Ishikawa (cell line): ENCODE results near the gene RCC1.

Experiments
- CEBPB ChIP-seq: IDR thresholded peaks from 2 replicates; pipeline ENCODE4 v1.6.1; 2012
- CREB1 ChIP-seq: IDR thresholded peaks from 2 replicates; pipeline ENCODE4 v1.6.1; 2012; ENCODE audit warnings: low read depth
- EGR1 ChIP-seq: IDR thresholded peaks from 2 replicates; pipeline ENCODE4 v1.6.1; 2012
- EP300 ChIP-seq: IDR thresholded peaks from 2 replicates; pipeline ENCODE4 v1.6.1; 2012; ENCODE audit warnings: borderline replicate concordance
- FOXM1 ChIP-seq: IDR thresholded peaks from 2 replicates; pipeline ENCODE4 v1.6.1; 2012; ENCODE audit warnings: low read depth, borderline replicate concordance
- NFIC ChIP-seq: IDR thresholded peaks from 2 replicates; pipeline ENCODE4 v1.6.1; 2012
- RAD21 ChIP-seq: IDR thresholded peaks from 2 replicates; pipeline ENCODE4 v1.6.1; 2012; ENCODE audit warnings: low read depth
- TAF1 ChIP-seq: IDR thresholded peaks from 2 replicates; pipeline ENCODE4 v1.6.1; 2012; ENCODE audit warnings: low read depth, mild to moderate bottlenecking
- TCF12 ChIP-seq: IDR thresholded peaks from 2 replicates; pipeline ENCODE4 v1.6.1; 2012; ENCODE audit warnings: low read depth
- TEAD4 ChIP-seq: IDR thresholded peaks from 2 replicates; pipeline ENCODE4 v1.6.1; 2012
- USF1 ChIP-seq: IDR thresholded peaks from 2 replicates; pipeline ENCODE4 v1.6.1; 2012
- YY1 ChIP-seq: IDR thresholded peaks from 2 replicates; pipeline ENCODE4 v1.6.1; 2012; ENCODE audit warnings: low read depth
- ZBTB7A ChIP-seq: IDR thresholded peaks from 2 replicates; pipeline ENCODE4 v1.6.1; 2012; ENCODE audit warnings: low read depth
- TF ChIP-seq, protein P1 (sequence below): IDR thresholded peaks from 2 replicates; pipeline ENCODE4 v1.6.1; 2012
- TF ChIP-seq, protein P2 (sequence below): IDR thresholded peaks from 2 replicates; pipeline ENCODE4 v1.6.1; 2012; ENCODE audit warnings: low read depth, mild to moderate bottlenecking

The RCC1 gene

DNA sequence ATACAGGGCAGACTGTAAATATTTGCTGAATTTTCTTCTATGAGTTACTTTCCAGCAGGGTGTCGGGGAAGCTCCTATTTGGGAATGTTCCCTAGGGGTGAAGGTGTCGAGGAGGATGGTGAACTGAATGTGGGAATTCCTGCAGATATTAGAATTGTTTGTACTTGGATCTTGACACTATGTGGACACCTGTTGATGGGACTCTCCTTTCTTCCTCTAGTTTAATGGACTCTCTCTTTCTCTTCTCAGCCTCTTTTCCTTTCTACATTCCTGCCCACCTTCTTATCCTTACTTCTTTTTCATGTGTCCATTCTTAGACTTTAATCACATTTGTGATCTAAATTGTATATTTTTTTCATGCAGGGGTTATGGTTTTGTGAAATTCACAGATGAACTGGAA, 61.1 kb downstream of the RCC1 start:
- TF ChIP-seq ZBTB7A, result no peak
- TF ChIP-seq NFIC, result no peak
- TF ChIP-seq CEBPB, result no peak
- TF ChIP-seq TAF1, result no peak
- TF ChIP-seq TCF12, result no peak
- no peak for TF ChIP-seq YY1
- no peak for TF ChIP-seq CREB1
- TF ChIP-seq, protein P1, sequence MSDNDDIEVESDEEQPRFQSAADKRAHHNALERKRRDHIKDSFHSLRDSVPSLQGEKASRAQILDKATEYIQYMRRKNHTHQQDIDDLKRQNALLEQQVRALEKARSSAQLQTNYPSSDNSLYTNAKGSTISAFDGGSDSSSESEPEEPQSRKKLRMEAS, result no peak
- TF ChIP-seq EP300, result no peak
- no peak for TF ChIP-seq FOXM1
- TF ChIP-seq, protein P2, sequence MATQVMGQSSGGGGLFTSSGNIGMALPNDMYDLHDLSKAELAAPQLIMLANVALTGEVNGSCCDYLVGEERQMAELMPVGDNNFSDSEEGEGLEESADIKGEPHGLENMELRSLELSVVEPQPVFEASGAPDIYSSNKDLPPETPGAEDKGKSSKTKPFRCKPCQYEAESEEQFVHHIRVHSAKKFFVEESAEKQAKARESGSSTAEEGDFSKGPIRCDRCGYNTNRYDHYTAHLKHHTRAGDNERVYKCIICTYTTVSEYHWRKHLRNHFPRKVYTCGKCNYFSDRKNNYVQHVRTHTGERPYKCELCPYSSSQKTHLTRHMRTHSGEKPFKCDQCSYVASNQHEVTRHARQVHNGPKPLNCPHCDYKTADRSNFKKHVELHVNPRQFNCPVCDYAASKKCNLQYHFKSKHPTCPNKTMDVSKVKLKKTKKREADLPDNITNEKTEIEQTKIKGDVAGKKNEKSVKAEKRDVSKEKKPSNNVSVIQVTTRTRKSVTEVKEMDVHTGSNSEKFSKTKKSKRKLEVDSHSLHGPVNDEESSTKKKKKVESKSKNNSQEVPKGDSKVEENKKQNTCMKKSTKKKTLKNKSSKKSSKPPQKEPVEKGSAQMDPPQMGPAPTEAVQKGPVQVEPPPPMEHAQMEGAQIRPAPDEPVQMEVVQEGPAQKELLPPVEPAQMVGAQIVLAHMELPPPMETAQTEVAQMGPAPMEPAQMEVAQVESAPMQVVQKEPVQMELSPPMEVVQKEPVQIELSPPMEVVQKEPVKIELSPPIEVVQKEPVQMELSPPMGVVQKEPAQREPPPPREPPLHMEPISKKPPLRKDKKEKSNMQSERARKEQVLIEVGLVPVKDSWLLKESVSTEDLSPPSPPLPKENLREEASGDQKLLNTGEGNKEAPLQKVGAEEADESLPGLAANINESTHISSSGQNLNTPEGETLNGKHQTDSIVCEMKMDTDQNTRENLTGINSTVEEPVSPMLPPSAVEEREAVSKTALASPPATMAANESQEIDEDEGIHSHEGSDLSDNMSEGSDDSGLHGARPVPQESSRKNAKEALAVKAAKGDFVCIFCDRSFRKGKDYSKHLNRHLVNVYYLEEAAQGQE, result no peak
- TF ChIP-seq RAD21, result no peak
- no peak for TF ChIP-seq USF1
- TF ChIP-seq TEAD4, result no peak

DNA sequence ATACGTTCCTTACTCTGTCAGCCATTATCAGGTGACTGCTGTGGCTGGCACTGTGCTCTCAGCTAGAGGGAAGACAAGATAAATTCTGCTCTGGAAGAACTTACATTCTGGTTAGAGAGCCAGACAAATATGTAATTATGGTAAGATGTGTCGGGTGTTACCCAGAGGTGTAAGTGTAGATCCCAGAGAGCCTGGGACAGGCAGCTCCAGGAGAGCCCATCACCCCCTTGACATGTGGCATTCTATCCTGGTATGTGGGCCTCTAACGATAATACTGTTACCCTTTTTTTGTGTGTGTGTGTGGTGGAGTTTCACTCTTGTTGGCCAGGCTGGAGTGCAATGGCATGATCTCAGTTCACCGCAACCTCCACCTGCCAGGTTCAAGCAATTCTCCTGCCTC, 66.1 kb downstream of the RCC1 start:
- no peak for TF ChIP-seq NFIC
- no peak for TF ChIP-seq ZBTB7A
- no peak for TF ChIP-seq EP300
- no peak for TF ChIP-seq RAD21
- no peak for TF ChIP-seq YY1
- no peak for TF ChIP-seq CEBPB
- no peak for TF ChIP-seq TEAD4
- TF ChIP-seq EGR1, result no peak
- TF ChIP-seq FOXM1, result no peak
- no peak for TF ChIP-seq CREB1
- TF ChIP-seq, protein P2, result no peak
- no peak for TF ChIP-seq TCF12
- no peak for TF ChIP-seq TAF1
- no peak for TF ChIP-seq USF1

DNA sequence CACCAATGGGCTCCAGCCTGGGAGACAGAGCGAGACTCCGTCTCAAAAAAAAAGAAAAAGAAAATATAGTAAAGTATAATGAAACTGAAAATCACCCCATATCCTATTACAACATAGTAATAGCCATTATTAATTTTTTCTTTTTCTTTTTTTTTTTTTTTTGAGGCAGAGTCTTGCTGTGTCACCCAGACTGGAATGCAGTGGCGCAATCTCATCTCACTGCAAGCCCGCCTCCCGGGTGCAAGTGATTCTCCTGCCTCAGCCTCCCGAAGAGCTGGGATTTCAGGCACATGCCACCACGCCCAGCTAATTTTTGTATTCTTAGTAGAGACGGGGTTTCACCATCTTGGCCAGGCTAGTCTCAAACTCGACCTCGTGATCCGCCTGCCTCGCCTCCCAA, 67.0 kb downstream of the RCC1 start:
- peak; percentile 52; the same call in 1 of the 2 replicates for TF ChIP-seq TEAD4
- peak; percentile 90 for TF ChIP-seq CEBPB

DNA sequence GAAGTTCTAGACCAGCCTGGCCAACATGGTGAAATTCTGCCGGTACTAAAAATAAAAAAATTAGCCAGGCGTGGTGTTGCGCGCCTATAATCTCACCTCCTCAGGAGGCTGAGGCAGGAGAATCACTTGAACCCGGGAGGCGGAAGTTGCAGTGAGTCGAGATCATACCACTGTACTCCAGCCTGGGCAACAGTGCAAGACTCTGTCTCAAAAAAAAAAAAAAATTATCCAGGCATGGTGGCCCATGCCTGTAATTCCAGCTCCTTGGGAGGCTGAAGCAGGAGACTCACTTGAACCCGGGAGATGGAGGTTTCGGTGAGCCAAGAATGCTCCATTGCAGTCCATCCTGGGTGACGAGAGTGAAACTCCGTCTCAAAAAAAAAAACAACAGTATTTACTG, 67.7 kb downstream of the RCC1 start:
- no peak for TF ChIP-seq YY1
- no peak for TF ChIP-seq CEBPB
- TF ChIP-seq, protein P1, result no peak
- no peak for TF ChIP-seq TCF12

GRCh38 chr1:28577052-28577678, 71.3 kb downstream of the RCC1 start:
- TF ChIP-seq, protein P1, result 0 out of 2 replicates have a peak, but pooled peaks have one; percentile 2
- no peak for TF ChIP-seq NFIC
- no peak for TF ChIP-seq TAF1
- no peak for TF ChIP-seq CEBPB
- no peak for TF ChIP-seq RAD21
- TF ChIP-seq TCF12, result no peak
- peak; percentile 24; the same call in 1 of the 2 replicates for TF ChIP-seq TEAD4

DNA sequence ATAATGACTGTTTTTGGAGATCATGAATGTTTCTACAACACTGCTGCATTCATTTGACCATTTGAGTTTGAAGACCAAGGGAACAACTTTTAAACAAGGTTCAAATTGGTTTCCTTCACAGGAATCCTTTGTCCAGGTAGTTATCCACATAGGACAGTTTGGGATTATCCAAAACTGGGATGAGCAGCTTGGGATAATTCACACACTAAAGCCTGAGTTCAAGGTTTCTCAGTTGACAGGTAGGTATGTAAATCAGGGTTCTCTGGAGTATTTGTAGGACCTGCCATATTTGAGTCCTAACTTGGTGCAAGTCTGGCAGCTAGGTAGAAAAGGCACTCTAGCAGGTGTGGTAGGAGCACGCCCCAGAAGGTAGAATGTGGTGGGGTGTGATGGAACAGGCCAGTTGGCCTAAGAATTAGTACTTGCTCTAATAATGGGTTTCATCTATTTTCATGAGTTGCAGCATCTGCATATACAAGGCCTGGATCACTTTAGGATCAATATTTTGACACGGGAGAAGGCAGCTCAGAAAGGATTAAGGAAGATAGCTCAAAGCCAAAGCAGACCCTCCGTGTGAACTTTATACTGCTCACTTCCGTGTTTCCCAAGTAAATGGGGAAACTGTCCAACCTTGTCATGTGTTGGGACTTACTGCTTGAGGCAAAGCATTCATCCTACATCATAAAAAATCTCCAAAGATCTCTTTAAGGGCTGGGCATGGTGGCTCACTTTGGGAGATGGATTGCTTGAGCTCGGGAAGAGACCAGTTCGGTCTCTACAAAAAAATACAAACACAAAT, 72.1 kb downstream of the RCC1 start:
- TF ChIP-seq TAF1 (no peak), NFIC (0 out of 2 replicates have a peak, but pooled peaks have one; percentile 4)
- TF ChIP-seq, protein P1, result peak; percentile 11; the same call in 1 of the 2 replicates
